Smooth muscle cell (in vitro differentiated cells): ENCODE data around the gene KHK. TPM values are rescaled to one million over a fixed set of nuclear protein-coding genes. Genes with fewer than 3 reads are reported as not detected.

Experiments
- DNase-seq: peaks from one replicate; lab custom pipeline; 2025; ENCODE audit not compliant: unreplicated experiment; lab: John Stamatoyannopoulos, UW
- H2AFZ ChIP-seq: fragments of 200-600 bp; sonication (generic); 2 replicates; pipeline ENCODE4 v1.6.0; 2016; ENCODE audit warnings: antibody characterized with exemption, low read depth, mild to moderate bottlenecking
- H3F3A ChIP-seq: fragments of 200-600 bp; sonication (generic); 2 replicates; pipeline ENCODE4 v1.6.0; 2017; ENCODE audit warnings: antibody characterized with exemption, low read depth
- H3K27ac ChIP-seq: fragments of 200-600 bp; sonication (generic); 2 replicates; pipeline ENCODE4 v1.5.1; 2016; ENCODE audit warnings: low read depth, mild to moderate bottlenecking
- H3K27me3 ChIP-seq: fragments of 200-600 bp; sonication (generic); 2 replicates; pipeline ENCODE4 v1.6.1; 2016; ENCODE audit warnings: low read depth, mild to moderate bottlenecking
- H3K36me3 ChIP-seq: fragments of 200-600 bp; sonication (generic); 2 replicates; pipeline ENCODE4 v1.5.1; 2016; ENCODE audit warnings: low read depth
- H3K4me1 ChIP-seq: fragments of 200-600 bp; sonication (generic); 2 replicates; pipeline ENCODE4 v1.5.1; 2016; ENCODE audit warnings: low read depth
- H3K4me2 ChIP-seq: fragments of 200-600 bp; sonication (generic); 2 replicates; pipeline ENCODE4 v1.6.0; 2016; ENCODE audit warnings: mild to moderate bottlenecking
- H3K4me3 ChIP-seq: fragments of 200-600 bp; sonication (generic); 2 replicates; pipeline ENCODE4 v1.5.1; 2016; ENCODE audit warnings: mild to moderate bottlenecking
- H3K79me2 ChIP-seq: fragments of 200-600 bp; sonication (generic); 2 replicates; pipeline ENCODE4 v1.6.0; 2016; ENCODE audit warnings: low read depth, mild to moderate bottlenecking
- H3K9ac ChIP-seq: fragments of 200-600 bp; sonication (generic); 2 replicates; pipeline ENCODE4 v1.6.0; 2016; ENCODE audit warnings: low read depth
- H3K9me3 ChIP-seq: fragments of 200-600 bp; sonication (generic); replicated peaks from 2 replicates; pipeline ENCODE4 v1.5.1; 2016; ENCODE audit warnings: low read depth
- H4K20me1 ChIP-seq: fragments of 200-600 bp; sonication (generic); 2 replicates; pipeline ENCODE4 v1.6.0; 2016; ENCODE audit warnings: low read depth
- CTCF ChIP-seq: fragments of 200-600 bp; sonication (generic); IDR thresholded peaks from 2 replicates; pipeline ENCODE4 v1.5.1; 2017; ENCODE audit warnings: borderline replicate concordance, mild to moderate bottlenecking, antibody characterized with exemption; ENCODE audit not compliant: insufficient read depth, poor library complexity, severe bottlenecking
- WGBS: methylation state at CpG from one replicate; pipeline ENCODE4 v1.1.7; 2016; ENCODE audit warnings: low lambda C conversion rate; 5-methylcytosine and 5-hydroxymethylcytosine counted together
- polyA plus RNA-seq: library from polyadenylated mRNA; unstranded; fragments of >200 nt; fragmentation: Nextera tagmentation; extraction: Ambion mirVana; gene quantifications from 2 replicates; pipeline ENCODE4 v1.2.1, GENCODE V29; 2016
- total RNA-seq: library from RNA; depleted of rRNA; stranded (reverse); fragments of >200 nt; gene quantifications from 2 replicates; pipeline ENCODE4 v1.2.3, GENCODE V29; 2014

The KHK gene
- total and polyA plus RNA-seq, 2 experiments from 2014 or later: 0.27 to 1.6 TPM

- Histone ChIP-seq H3K79me2 (peaks cover 17% of the 10 kb centered on the region), H3K4me3 (peak within 1 kb of the TSS; percentile 83), H3K4me1 (peaks cover 6% of the 10 kb centered on the region), H4K20me1 (peaks cover 18% of the 10 kb centered on the region), H3K9me3 (no peaks in the 10 kb centered on the region), H3K27ac (peak within 1 kb of the TSS; percentile 53), H3K27me3 (no peaks in the 10 kb centered on the region), H3K36me3 (no peaks in the 10 kb centered on the region), H3F3A (peaks cover 4% of the 10 kb centered on the region), H3K4me2 (peak within 1 kb of the TSS; percentile 85), H3K9ac (peak within 1 kb of the TSS; percentile 81), H2AFZ (peak within 1 kb of the TSS; percentile 82)
- TF ChIP-seq CTCF: no peak
- WGBS: under 1% methylated on average over 74 of the region's 86 CpGs
- peak; percentile 92 for DNase-seq
Observed at GRCh38 chr2:27133905-27134780, 47.6 kb downstream of the KHK start, which contains the start of gene PREB. TSS of gene PREB (minus strand) at chr2:27134636. CDS start at chr2:27134421, 215 bp downstream.

GRCh38 chr2:27134781-27135477, 48.4 kb downstream of the KHK start:
- no peak for DNase-seq
- 52% methylated on average over 33 of the region's 33 CpGs for WGBS
- H3K27me3 ChIP-seq: no peaks in the 10 kb centered on the region
- no peaks in the 10 kb centered on the region for H3K9me3 ChIP-seq
- TF ChIP-seq CTCF: no peak
- peaks cover 6% of the 10 kb centered on the region for H3K4me1 ChIP-seq
- peaks cover 18% of the 10 kb centered on the region for H4K20me1 ChIP-seq
- no peak overlapping the region for H3K27ac ChIP-seq
- peak overlapping the region; percentile 74 for H3K4me2 ChIP-seq
- no peak overlapping the region for H3K9ac ChIP-seq
- peaks cover 4% of the 10 kb centered on the region for H3F3A ChIP-seq
- peak overlapping the region; percentile 83 for H3K4me3 ChIP-seq
- H3K36me3 ChIP-seq: no peaks in the 10 kb centered on the region
- peaks cover 17% of the 10 kb centered on the region for H3K79me2 ChIP-seq
- peak overlapping the region; percentile 82 for H2AFZ ChIP-seq

- H3K27ac ChIP-seq: no peak overlapping the region
- H3K4me2 ChIP-seq: no peak overlapping the region
- peaks cover 17% of the 10 kb centered on the region for H3K79me2 ChIP-seq
- TF ChIP-seq CTCF: no peak
- no peak overlapping the region for H2AFZ ChIP-seq
- no peaks in the 10 kb centered on the region for H3K9me3 ChIP-seq
- H3K4me3 ChIP-seq: no peak overlapping the region
- H3K9ac ChIP-seq: no peak overlapping the region
- no peaks in the 10 kb centered on the region for H3K27me3 ChIP-seq
- no peaks in the 10 kb centered on the region for H3K36me3 ChIP-seq
- H3K4me1 ChIP-seq: peaks cover 6% of the 10 kb centered on the region
- DNase-seq: no peak
- H3F3A ChIP-seq: peaks cover 4% of the 10 kb centered on the region
- 96% methylated on average over 12 of the region's 12 CpGs for WGBS
- H4K20me1 ChIP-seq: peaks cover 18% of the 10 kb centered on the region
Observed at GRCh38 chr2:27135478-27135955, 48.9 kb downstream of the KHK start.
